22Rv1 (cell line): Measurements from ENCODE around the gene HTR4.

ENCODE experiments used
- H3K27ac ChIP-seq: fragments of 450-650 bp; 2 replicates; pipeline ENCODE4 v1.5.1; 2017
- CTCF ChIP-seq: fragments of 450-650 bp; IDR thresholded peaks from 2 replicates; pipeline ENCODE4 v1.5.1; 2017; ENCODE audit warnings: mild to moderate bottlenecking
- ZFX ChIP-seq: fragments of 450-650 bp; IDR thresholded peaks from 2 replicates; pipeline ENCODE4 v1.6.1; 2017; ENCODE audit warnings: antibody characterized with exemption, borderline replicate concordance

The HTR4 gene

GRCh38 chr5:148491015-148491792 is 163.1 kb downstream of the HTR4 start:
- H3K27ac ChIP-seq = no peak overlapping the region
- TF ChIP-seq CTCF = no peak
- TF ChIP-seq ZFX = no peak

GRCh38 chr5:148488757-148489156 is 165.6 kb downstream of the HTR4 start:
- no peak overlapping the region for H3K27ac ChIP-seq
- TF ChIP-seq ZFX (no peak), CTCF (no peak)

- TF ChIP-seq CTCF = no peak
- TF ChIP-seq ZFX = no peak
Measured at GRCh38 chr5:148486456-148486855, 167.9 kb downstream of the HTR4 start.

GRCh38 chr5:148484651-148485050 is 169.7 kb downstream of the HTR4 start:
- no peak overlapping the region for H3K27ac ChIP-seq
- TF ChIP-seq CTCF = no peak

More at GRCh38 chr5:148486456-148486855, 167.9 kb downstream of the HTR4 start:
- H3K27ac ChIP-seq = no peak overlapping the region

GRCh38 chr5:148483750-148484149 is 170.6 kb downstream of the HTR4 start:
- TF ChIP-seq CTCF = no peak
- no peak for TF ChIP-seq ZFX
- no peak overlapping the region for H3K27ac ChIP-seq

- TF ChIP-seq ZFX = no peak
- peak; percentile 95 for TF ChIP-seq CTCF
- no peak overlapping the region for H3K27ac ChIP-seq
Measured at GRCh38 chr5:148482697-148483462, 171.4 kb downstream of the HTR4 start.

GRCh38 chr5:148482196-148482595 is 172.1 kb downstream of the HTR4 start:
- H3K27ac ChIP-seq = no peak overlapping the region
- TF ChIP-seq CTCF (no peak), ZFX (no peak)
